HG03139 (cell line): Measurements from ENCODE around the gene TIGD6.
A peak's percentile ranks its signal among the peaks of the same experiment; 100 is the strongest.

ENCODE experiments used
- ATAC-seq: cut with Tn5 transposase; IDR thresholded peaks from one replicate; pipeline ENCODE4 v1.9.1; 2021; ENCODE audit not compliant: unreplicated experiment

Gene TIGD6

GRCh38 chr5:150017226-150018005 lies 17.0 kb upstream of the TIGD6 start:
- no peak for ATAC-seq

DNA sequence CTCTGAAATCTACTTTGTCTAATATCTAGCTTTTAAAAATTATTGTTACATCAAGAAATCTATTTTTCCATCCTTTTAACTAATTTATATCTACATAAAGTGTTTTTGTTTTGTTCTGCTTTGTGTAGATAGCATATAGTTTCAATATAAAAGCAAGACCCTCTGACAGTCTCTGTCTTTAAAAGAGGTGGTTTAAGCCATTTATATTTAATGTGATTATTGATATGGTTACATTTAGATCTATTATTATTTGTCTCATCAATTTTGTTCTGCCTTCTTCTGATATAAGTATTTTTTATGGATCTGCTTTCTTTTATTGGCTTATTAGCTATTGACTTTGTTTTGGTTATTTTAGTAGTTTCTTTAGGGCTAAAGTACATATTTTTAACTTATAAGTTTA lies 16.1 kb upstream of the TIGD6 start:
- ATAC-seq: no peak

DNA sequence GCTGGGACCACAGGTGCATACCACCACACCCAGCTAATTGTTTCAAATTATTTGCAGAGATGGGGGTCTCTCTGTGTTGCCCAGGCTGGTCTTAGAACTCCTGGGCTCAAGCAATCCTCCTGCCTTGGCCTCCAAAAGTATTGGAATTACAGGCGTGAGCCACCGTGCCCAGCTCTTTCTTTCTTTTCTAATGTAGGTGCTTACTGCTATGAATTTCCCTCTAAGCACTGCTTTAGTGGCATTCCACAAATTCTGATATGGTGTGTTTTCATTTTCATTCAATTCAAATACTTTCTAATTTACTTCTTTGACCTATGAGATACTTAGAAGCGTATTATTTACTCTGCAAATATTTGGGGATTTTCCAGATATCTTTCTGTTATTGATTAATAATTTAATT lies 15.0 kb upstream of the TIGD6 start:
- ATAC-seq: no peak

DNA sequence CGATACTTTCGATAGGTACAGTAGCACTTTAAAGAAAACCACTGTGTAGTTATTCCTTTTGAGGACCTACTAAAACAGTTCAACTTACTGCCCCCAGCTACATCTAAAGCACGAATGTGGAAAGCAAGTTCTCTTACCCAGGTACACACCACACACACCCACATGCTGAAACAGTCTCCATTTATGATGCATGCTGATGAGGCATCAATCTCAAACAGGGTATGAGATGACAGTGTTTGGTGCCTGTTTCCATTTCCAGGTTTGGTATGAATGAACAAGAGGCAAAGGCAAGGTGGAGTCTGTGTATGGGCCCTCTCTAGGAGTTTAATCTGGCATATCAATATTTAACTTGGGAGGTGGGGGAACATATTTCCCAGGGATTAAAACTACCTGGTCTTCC lies 14.0 kb upstream of the TIGD6 start:
- no peak for ATAC-seq

GRCh38 chr5:150013931-150014330 lies 13.5 kb upstream of the TIGD6 start:
- no peak for ATAC-seq

DNA sequence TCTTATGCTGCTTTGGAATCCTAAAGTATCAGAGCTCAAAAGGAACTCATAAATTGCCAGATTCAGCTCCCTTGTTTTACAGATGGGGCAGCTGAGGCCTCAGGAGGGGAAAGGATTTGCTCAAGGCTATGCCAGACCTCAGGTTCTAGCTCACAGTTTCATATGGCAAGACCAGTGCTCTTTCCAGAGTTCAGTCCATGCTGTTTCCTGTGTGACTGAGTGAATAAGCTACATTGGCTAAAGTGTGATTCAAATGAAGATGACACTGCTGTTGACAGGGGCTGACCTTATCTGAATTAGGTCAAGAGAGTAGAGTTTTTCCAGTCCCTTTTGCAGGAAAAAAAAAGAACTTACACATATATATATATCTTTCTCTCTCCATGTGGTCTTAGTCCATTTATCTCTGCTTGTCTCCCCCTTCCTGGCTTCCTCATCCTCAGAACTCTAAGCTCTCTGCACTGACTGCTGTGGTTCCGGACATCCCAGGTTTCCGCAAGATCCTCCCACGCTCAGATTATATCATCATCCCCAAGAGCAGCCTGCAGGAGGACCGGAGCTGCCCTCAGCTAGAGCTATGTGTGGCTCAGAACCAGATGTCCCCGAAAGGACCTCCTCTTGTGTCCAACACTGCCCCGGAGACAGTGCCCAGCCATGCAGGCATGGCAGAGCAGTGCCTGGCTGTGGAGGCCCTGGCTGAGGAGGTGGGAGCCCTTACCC lies 9.4 kb upstream of the TIGD6 start:
- ATAC-seq: no peak

GRCh38 chr5:150007050-150007449 lies 6.6 kb upstream of the TIGD6 start:
- no peak for ATAC-seq

- no peak for ATAC-seq
Measured at GRCh38 chr5:150006318-150006717, 5.9 kb upstream of the TIGD6 start.

DNA sequence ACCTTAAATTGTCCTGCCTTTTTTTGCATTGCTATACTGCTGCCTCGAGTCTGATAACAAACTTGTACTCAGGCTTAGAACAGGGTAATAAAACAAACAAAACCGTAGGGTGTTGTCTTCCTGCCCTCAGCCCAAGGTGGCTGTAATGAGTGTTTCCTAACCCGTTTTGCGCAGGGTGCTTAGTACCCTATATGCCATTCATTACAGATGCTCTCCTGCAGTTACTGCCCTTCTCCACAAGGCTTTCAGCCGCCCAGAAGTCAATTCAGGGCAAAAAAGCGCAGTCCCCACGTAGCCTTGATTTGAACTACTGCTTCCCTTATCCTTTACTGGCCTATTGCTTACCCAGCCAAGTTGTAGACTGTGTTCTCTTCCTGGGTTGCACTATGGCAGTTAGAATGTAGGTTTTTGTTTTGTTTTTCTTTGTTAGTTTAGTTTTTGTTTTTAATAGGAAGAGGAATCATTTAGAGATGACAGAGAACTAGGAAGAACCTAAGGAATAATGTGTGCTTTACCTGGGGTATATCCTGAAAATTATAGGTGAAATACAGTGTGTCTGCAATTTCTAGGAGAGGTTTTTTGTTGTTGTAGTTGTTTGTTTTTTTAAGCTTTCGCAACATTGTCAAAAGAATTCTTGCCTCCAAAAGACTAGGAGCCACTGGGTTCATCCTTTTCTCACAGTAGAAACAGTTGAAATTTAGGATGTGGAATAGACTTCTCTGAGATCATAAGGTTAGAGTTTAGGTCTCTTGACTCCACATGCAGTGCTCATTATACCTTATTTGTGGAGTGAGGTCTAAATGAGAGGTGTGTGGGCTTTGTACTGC lies 1.4 kb upstream of the TIGD6 start:
- ATAC-seq: peak; percentile 55

DNA sequence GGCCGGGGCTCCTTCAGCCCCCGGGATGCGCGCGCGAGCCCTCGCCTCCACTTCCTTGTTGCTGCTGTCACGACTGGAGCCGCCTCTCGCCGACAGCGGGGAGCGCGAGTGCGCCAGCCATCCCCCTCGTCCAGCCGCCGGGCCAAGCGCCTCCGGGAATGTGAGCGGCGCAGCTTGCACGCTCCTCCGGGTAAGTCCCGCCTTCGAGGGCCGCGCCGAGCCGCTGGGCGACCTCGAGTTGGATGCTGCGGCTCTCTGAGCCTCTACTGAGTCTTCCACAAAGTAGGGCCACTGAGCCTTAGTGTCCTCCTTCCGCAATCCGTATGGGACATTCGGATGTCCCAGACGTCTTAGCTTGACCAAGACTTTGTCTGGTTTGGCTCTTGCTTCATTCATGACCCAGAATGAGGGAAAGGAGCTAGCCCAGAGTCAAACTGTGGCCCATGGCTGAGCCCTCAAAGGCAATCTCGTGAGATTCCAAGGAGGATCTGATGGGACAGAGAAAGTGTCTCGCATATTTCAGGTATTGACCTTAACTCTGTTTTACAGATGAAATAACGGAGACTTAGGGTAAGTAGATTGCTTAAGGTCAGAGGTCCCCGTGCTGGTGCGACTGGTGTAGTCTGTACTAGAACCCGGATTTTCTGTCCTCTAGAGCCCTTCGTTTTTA lies 671 bp upstream of the TIGD6 start:
- peak; percentile 1 for ATAC-seq

GRCh38 chr5:149999866-150000255 lies 593 bp downstream of the TIGD6 start:
- ATAC-seq: no peak

DNA sequence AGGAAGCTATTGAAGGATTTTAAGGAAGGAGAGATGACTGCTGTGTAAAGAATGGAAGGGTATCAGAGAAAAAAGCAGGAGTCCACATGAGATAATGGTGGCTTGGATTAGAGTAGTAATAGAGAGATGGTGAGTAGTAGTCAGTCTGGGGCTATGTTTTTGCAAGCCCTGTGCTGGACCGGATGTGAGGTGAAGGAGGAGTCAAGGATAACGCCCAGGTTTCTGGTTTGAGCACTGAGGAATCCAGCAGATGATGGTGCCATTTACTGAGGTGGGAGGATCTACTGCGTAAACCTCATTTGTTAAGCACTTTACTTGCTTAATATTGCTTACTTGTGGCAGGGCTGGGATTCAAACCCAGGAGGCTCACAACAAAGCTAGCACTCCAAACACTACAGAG lies 1.1 kb downstream of the TIGD6 start:
- no peak for ATAC-seq

DNA sequence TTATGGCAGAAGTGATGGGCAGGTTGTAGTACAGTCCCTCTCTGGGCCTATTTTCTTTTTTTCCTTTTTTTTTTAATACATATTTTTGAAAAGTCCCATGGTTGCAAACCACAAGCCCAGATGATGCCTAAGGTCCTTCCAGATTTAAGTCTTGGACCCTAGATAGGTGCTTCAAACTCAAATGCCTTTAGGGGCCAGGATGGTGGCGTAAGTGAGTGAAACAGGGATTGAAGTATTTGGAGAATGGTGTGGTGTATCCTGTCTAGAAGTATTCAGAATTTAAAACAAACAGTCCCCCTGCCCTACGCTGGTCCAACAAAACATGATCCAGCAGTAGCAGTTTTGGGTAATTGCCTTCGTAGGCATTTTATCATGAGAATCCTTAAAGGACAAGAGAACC lies 2.2 kb downstream of the TIGD6 start:
- ATAC-seq: no peak

GRCh38 chr5:149996205-149996890 lies 4.1 kb downstream of the TIGD6 start:
- no peak for ATAC-seq

DNA sequence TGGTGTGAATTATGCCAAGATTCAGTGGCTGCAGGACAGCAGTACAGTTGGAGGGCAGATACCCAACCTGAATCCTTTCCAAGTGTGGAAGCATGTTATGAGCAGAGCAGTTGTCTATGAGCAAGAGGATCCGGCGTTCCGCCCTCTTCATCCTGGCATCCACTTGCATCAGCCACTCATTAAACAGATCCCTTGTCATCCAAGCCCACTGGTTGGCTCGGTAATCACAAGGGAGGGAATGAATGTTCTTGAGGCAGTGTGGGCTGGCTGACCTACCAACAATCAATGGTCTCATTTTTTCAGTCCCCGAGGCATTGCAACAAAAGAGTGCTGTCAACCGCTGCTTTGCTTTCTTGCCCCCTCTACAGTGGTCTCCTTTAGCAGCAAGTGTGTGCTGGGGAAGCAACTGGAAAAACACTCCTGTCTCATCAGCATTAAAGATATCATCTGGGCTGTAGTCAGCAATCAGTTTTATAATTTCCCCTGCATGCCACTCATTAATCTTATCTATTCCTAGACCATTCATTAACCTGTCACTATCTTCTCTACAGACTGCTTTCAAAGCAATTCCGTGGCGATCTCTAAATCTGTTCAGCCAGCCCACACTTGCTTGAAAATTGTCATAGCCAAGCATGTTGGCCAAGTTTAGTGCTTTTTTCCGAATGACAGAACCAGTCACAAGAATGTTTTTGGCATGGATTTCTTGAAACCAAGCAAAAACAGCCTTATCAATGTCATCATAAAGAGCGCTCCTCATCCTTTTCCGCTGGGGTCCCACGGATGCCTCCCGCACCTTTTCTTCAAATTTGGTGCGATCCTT lies 4.9 kb downstream of the TIGD6 start:
- ATAC-seq: no peak

GRCh38 chr5:149993471-149993870 lies 7.0 kb downstream of the TIGD6 start:
- no peak for ATAC-seq

DNA sequence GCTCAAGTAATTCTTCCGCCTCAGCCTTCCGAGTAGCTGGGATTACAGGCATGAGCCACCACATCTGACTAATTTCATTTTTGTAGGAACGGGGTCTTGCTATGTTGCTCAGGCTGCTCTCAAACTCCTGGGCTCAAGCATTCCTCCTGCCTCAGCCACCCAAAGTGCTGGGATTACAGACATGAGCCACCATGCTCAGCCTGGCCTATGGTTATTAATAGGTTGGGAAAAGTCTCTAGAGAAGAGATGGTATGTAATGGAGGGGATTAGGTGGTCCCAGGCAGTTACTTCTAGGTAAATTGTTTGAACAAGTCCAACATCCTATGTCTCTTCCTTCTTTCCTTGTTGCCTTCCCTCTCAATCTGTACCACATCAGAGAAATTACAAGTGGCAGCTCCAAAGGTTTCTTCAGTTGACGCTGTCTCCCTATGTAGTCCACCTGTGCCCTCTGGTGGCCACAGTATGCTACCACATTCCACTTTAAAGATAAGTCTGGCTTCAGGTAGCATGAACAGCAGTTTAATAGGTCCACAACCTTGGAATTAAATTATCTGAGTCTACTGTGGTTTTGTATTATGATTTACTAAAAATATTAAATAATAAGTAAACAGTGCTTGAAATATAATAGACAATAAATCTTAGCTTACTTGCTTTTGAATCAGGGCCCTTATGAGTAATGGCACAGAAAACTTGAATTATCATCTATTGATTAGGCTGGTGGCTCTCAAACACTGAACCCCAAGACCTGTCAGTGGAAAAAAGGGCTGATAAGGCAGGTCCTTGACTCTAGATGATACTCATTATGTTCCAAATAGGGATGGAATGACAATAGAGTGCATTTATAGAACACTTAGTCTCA lies 9.7 kb downstream of the TIGD6 start:
- peak; percentile 75 for ATAC-seq

DNA sequence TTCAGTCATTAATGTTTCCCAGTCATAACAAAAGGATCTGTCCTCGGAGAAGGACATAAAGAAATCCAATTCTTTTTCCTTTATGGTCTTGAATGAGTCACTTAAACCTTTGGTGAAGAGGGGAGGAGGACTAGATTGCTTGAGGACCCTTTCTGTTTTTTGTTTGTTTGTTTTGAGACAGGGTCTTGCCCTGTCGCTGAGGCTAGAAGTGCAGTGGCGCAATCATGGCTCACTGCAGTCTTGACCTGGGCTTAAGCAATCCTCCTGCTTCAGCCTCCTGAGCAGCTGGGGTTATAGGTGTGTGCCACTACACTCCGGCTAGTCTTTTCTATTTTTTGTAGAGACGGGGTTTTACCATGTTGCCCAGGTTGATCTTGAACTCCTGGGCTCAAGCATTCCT lies 12.3 kb downstream of the TIGD6 start:
- ATAC-seq: no peak

DNA sequence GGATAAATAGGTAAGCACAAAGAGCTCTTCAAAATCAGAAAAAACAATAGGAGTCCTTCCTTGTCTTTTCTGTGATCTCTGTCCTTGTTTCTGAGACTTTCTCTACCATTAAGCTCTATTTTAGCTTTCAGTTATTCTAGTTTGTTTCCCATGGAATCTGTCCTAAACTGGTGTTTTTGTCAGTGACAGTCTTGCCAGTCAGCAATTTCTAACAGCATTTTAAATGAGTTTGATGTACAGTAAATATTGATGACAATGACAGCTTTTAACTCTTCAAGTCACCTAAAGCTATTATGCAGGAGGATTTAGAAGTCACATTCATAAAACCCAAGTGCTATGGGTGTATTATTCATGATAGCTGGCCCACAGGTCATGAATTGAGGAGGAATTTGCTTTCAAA lies 17.9 kb downstream of the TIGD6 start:
- ATAC-seq: no peak
